Measurements from ENCODE around the gene CMC1.
"Not testable (repeated sequence)": the region's sequence is repeated elsewhere in the genome, so short reads cannot be mapped to it uniquely, and the experiment has no call there.

CMC1 gene, protein sequence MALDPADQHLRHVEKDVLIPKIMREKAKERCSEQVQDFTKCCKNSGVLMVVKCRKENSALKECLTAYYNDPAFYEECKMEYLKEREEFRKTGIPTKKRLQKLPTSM

GRCh38 chr3:28241221-28242160 is at the start of gene CMC1:
CMC1 (plus strand) TSS chr3:28241619; CDS start chr3:28241794, 175 bp downstream.
- peak; percentile 91 for DNase-seq (ENCODE audit: low read depth)

- no peak for DNase-seq (ENCODE audit: low read depth)
Measured at GRCh38 chr3:28198161-28198560, 43.3 kb upstream of the CMC1 start.

GRCh38 chr3:28198974-28199373 is 42.4 kb upstream of the CMC1 start:
- DNase-seq (ENCODE audit: low read depth), result no peak

GRCh38 chr3:28199643-28200042 is 41.8 kb upstream of the CMC1 start:
- not testable (repeated sequence) for DNase-seq (ENCODE audit: low read depth)

DNA sequence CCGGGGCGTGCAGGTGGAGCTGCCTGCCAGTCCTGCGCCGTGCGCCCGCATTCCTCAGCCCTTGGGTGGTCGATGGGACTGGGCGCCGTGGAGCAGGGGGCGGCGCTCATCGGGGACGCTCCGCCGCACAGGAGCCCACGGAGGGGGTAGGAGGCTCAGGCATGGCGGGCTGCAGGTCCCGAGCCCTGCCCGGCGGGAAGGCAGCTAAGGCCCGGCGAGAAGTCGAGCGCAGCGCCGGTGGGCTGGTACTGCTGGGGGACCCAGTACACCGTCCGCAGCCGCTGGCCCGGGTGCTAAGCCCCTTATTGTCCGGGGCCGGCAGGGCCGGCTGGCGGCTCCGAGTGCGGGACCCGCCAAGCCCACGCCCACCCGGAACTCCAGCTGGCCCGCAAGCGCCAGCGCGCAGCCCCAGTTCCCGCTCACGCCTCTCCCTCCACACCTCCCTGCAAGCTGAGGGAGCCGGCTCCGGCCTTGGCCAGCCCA is 41.0 kb upstream of the CMC1 start:
- DNase-seq (ENCODE audit: low read depth), result not testable (repeated sequence)

GRCh38 chr3:28206479-28206878 is 34.9 kb upstream of the CMC1 start:
- DNase-seq (ENCODE audit: low read depth), result no peak

DNA sequence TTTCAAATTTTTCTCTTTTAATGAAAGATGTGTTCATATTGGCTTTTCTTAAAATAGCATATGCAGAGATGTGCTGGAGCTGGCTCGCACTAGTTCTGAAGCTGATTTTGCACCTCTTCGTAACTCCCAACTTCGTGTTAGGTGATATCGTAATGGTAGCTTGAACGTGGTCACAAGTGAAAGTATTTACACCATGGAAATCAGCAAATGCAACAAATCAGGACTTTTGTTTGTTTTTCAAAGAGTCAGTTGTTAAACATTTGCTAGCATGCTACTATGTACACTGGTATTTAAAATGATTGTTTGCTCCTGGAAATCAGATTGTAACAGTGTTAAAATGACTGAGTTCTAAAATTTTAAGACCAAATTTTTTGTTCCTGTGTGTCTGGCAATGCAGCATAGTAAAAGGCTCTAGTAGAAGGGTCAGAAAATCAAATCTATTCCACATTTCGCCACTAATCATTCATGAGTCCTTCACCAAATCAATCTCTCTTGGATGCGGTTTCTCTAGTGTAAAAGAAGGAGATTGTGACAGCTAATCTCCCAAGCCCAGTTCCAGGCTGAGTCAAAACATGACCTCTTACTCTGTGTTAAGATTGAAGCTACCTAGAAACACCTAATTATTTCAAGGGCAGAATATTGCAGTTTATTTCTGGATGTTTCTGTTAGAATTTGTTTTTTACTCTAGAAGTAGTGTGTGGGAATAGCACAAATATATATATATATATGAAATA is 34.3 kb upstream of the CMC1 start:
- DNase-seq (ENCODE audit: low read depth), result no peak

DNA sequence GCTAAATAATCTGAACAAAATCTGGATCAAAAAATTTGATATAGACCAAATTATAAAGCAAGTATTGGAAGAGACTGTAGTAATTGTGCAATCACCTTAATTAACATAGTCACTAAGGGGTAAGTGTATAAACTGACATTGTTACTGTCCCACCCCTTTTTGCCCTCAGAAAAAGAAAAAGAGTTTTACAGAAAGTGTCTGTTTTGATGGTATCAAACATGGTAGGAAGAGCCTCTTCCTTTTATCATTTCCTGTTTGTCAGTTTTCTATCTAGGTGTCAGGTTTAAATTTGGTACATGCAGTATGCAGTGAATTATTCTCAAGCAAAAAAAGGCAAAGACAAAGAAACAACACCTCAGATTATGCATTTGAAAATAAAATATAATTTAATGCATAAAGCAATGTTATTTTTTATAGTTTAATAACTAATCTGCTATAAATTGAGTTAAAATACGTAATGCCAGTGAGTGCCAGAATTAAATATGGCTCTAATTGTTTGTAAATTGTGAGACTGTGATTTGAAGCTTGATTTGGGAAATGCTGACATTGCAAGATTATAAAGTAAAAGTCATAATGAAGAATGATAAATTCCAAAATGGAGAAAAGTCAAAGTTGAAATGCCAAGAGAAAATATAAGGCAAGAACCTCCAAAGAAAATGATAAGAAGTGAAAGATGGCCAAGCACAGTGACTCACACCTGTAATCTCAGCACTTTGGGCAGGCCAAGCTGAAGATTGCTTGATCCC is 30.3 kb upstream of the CMC1 start:
- no peak for DNase-seq (ENCODE audit: low read depth)

DNA sequence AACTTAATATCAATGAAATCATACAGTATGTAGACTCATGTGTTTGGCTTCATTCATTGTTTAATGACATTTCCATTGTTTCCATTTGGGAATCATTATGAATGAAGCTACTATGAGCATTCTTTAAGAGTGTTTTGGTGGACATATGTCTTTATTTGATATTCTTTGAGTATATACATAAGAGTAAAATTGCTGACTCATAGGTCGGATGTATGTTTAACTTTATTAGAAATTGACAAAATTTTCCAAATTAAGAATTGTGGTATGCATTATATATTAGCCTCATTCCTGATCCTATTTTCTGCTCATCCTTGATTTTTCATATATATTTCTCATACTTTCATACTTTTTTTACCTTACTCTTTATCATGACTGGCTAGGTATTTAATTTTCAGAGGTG is 28.7 kb upstream of the CMC1 start:
- no peak for DNase-seq (ENCODE audit: low read depth)

DNA sequence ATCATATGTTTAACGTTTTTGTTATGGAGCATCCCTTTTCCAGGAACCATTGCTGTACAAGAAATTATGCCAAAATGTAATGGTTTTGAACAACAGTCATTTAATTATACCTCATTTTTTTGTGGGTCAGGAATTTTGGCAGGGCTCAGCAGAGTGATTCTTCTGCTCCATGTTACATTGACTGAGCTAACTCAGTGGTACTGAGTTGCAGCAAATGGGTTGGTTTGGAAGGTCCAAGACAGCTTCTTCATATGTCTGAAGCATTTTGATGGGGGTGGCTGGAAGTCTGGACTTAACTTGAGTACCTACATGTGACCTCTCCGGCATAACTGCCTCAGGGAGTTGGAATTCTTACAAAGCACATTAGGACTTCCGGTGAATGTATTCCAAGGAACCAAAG is 26.0 kb upstream of the CMC1 start:
- no peak for DNase-seq (ENCODE audit: low read depth)

DNA sequence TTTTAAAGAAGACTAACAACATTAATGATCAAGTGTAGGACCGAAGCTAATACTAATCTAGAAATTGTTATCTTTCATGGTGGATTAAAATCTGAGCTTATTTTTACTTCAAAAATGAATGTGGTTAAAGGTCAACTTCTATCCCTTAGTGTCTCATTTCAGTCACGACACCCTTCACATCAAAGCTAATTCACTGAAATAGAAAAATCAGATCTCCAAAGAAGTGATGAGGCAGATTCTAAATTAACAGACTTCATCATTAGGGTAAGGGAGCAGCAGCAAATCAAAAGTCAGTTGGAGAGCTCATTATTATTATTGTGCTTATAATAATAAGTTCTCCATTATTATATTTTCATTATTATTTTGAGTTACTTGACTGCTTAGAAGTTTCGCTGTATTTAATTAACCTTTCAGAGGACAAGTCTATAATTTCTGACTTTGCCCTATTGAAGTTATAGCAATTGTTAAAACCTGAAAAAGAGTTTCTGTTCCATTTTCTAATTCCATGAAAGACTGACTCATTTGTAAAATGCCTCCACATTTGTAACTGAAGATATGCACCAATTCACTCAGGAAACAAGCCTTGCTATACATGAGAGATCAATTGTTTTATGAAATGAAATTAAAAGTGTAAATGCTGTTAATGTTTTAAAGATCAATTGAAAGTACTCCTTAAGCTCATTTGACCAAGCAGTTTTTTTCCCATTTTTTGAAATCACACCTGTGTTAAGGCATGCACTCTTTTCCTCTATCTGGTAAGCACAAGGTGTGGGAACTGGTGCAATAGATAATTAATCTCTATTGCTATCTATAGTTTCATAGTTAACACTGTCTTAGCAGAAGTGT is 23.1 kb upstream of the CMC1 start:
- no peak for DNase-seq (ENCODE audit: low read depth)

GRCh38 chr3:28218917-28219198 is 22.6 kb upstream of the CMC1 start:
- DNase-seq (ENCODE audit: low read depth), result no peak

GRCh38 chr3:28224430-28224829 is 17.0 kb upstream of the CMC1 start:
- DNase-seq (ENCODE audit: low read depth), result no peak

DNA sequence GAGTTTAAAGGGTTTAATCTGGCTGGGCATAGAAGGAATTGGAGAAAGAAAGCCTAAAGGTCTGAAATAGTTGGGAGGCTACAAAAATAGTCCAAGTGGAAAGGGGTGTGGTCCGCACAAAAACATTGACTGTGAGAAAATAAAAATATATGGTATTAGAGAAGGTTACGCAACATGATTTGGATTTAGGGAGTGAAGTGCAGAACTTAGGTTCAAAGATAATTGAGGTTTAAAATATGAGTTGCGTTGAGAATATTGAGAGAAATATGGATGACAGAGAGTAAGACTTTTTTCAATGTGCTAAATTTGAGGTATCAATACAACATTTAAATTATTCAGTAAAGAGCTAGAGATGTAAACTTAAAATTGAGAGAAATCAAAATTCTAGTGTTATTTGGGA is 15.4 kb upstream of the CMC1 start:
- no peak for DNase-seq (ENCODE audit: low read depth)

DNA sequence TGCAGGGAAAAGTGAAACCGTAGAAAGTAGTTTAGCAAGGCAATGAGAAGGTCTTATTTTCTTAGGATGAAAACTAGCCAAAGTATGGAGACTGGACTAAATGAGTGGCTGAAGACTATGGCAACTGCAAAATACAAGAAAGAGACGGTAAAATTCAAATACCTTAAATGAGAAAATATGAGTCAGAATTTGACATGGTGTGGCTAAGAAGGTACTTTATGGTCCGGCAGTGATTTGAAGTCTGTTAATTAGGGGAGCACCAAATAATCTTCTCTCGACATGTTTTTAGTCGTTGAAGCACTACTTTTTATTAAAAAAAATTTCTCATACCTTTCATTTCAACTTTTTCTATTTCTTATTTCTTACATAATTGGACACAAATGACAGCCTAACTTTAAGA is 12.8 kb upstream of the CMC1 start:
- DNase-seq (ENCODE audit: low read depth), result no peak

- DNase-seq (ENCODE audit: low read depth), result no peak
Measured at GRCh38 chr3:28232659-28233058, 8.8 kb upstream of the CMC1 start.

DNA sequence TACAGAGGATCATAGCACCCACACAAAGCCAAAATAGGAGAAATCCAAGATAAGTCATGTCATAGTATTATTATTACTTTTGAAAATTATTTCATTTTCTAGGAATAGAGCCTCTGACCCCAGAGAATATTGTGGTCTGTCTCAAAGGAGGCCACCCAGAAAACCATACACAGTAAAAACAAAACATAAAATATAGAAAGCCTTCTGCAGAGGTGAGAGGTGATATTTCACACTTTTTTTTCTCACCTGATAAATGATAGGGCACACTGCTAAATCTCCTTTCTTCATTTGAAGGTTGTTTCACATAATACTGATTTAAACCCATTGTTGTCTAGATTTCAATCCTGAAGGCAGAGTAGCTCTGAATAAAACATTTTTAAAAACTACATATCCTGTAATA is 7.0 kb upstream of the CMC1 start:
- DNase-seq (ENCODE audit: low read depth), result no peak

DNA sequence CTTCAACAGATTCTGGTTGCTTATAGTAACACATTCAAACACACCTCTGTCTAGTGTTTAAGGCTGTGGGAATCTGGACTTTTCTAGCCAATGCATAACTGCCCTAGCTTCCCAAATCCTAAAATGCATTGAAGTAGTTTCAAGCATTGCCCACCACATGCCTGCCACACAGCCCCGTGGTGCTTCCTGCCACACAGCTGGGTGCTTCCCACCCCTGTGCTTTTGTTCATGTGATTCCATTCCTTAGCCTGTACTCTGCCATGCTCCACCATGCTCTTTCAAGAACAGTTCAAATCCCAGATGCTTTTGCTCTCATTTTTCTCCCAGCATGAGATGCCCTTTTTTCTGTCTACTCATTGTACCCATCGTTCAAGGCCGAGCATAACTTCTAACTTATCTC is 2.3 kb upstream of the CMC1 start:
- DNase-seq (ENCODE audit: low read depth), result no peak

- DNase-seq (ENCODE audit: low read depth), result no peak
Measured at GRCh38 chr3:28240441-28240840, 978 bp upstream of the CMC1 start.

GRCh38 chr3:28242519-28242918 is 1.1 kb downstream of the CMC1 start:
- no peak for DNase-seq (ENCODE audit: low read depth)

DNA sequence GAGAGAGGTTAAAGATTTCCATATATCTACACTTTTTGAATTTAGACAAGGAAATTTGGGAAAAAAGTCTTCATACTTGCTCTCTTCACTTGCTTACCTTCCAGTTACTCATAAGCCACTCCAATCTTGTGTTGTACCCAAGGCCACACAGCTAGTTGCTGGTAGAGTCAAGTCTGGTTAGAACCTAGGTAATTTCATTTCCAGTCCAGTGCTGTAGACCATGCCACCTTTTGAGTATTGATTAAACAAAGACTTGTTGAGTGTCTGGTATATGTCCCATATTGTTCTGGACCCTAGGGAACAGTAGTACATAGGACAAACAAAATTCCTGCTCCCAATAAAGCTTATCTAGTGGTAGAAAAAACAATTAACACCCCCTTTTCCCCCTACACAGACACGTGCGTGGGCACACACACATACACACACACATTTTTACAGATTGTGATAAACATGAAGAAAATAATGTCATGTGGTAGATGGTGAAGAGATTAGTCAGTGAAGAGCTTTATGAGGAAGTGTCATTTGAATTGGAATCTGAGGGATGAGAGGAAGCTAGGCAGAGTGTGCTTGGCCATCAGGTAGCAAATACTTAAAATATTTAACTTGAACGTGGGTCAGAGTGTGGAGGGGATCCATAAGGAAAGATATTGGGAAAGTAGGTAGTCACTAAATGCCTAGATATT is 2.1 kb downstream of the CMC1 start:
- no peak for DNase-seq (ENCODE audit: low read depth)

Data from GM04504 (cell line).